OCI-LY7 (cell line): Measurements from ENCODE around the gene CHMP1B.

ENCODE experiments used
- EZH2phosphoT487 ChIP-seq: fragments of 200-600 bp; sonication (generic); IDR thresholded peaks from 2 replicates; pipeline ENCODE4 v1.6.1; 2018; ENCODE audit warnings: low read depth, borderline replicate concordance, mild to moderate bottlenecking, mixed run types, antibody characterized with exemption, low read length, moderate library complexity, mixed read lengths
- TF ChIP-seq, protein P1 (sequence below): fragments of 200-600 bp; sonication (generic); conservative IDR thresholded peaks from 2 replicates; pipeline ENCODE4 v1.5.1; 2014; ENCODE audit warnings: mild to moderate bottlenecking, antibody characterized with exemption, low read length, moderate library complexity, mixed read lengths

- TF ChIP-seq, protein P1, sequence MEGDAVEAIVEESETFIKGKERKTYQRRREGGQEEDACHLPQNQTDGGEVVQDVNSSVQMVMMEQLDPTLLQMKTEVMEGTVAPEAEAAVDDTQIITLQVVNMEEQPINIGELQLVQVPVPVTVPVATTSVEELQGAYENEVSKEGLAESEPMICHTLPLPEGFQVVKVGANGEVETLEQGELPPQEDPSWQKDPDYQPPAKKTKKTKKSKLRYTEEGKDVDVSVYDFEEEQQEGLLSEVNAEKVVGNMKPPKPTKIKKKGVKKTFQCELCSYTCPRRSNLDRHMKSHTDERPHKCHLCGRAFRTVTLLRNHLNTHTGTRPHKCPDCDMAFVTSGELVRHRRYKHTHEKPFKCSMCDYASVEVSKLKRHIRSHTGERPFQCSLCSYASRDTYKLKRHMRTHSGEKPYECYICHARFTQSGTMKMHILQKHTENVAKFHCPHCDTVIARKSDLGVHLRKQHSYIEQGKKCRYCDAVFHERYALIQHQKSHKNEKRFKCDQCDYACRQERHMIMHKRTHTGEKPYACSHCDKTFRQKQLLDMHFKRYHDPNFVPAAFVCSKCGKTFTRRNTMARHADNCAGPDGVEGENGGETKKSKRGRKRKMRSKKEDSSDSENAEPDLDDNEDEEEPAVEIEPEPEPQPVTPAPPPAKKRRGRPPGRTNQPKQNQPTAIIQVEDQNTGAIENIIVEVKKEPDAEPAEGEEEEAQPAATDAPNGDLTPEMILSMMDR, result no peak
- no peak for TF ChIP-seq EZH2phosphoT487
These were observed 22.6 kb downstream of the CHMP1B start for GRCh38 chr18:11873670-11874340.
